ENCODE results near the gene ACSM2A.
"Not testable (repeated sequence)": the region's sequence is repeated elsewhere in the genome, so short reads cannot be mapped to it uniquely, and the experiment has no call there.

The ACSM2A gene, protein sequence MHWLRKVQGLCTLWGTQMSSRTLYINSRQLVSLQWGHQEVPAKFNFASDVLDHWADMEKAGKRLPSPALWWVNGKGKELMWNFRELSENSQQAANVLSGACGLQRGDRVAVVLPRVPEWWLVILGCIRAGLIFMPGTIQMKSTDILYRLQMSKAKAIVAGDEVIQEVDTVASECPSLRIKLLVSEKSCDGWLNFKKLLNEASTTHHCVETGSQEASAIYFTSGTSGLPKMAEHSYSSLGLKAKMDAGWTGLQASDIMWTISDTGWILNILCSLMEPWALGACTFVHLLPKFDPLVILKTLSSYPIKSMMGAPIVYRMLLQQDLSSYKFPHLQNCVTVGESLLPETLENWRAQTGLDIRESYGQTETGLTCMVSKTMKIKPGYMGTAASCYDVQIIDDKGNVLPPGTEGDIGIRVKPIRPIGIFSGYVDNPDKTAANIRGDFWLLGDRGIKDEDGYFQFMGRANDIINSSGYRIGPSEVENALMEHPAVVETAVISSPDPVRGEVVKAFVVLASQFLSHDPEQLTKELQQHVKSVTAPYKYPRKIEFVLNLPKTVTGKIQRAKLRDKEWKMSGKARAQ

DNA sequence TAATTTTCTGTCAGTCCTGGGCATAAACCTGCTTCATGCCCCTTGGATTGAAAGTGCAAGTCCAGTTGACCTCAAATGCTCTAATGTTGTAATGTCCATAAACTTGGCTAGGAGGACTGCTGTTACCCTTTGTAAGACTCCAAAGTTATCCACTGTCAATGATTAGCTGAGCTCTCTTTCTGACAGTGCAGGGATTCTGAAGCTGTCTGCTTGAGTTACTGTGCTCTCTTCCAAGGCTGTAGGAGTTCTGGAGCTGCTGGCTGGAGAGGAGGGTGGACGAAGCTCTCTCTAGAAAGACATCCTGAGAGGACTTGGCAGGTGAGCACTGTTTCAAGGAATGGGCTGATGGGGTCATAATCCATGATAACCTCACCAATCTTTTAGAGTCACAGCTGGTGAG is at the start of gene ACSM2A:
Gene ACSM2A (plus strand): TSS at position 158 of the 400 bp plus-strand sequence. CDS start 8,594 bp downstream, outside the sequence.
- not testable (repeated sequence) for DNase-seq (ENCODE audit: low spot score)

DNA sequence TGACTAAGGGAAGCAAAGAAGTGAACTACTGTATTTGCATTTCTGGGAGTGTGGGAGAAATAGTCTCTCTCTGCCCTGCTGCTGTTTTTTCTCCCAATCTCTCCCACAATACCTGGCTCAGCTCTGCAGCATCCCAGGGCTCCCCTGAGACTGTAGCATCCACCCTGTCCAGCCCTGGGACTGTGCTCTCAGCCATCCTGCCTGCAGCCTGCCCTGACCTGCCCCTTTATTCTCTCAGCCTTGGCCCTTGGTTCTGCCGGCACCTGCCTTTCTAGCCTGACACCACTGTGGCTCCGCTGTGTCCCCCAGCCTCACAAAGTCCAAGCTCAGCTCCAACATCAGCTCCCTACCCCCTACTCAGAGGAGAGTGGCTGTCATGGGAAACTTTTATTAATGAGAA is 48.7 kb upstream of the ACSM2A start:
- no peak for DNase-seq (ENCODE audit: low spot score)

DNA sequence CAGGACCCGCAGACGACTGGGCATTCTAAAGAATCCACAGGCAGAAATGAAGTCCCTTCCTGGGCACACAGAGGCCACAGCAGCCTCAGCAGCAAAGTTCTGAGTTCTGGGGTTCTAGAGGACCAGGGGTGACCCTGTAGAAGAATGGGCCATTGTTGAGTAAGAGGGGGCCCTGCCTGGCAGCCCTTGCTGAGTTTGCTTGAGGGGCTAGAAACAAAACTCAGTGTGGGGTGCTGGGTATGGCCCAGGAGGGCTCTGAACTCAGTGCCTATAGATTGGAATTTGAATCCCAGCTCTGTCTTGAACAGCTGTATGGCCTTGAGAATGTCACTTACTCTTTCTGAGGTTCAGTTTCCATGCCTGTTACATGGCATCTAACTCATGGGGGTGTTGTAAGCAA is 46.7 kb upstream of the ACSM2A start, which contains the start of gene PDILT:
Gene PDILT (minus strand): TSS at position 101 of the 400 bp plus-strand sequence. CDS start 5,437 bp downstream, outside the sequence.
- no peak for DNase-seq (ENCODE audit: low spot score)

DNA sequence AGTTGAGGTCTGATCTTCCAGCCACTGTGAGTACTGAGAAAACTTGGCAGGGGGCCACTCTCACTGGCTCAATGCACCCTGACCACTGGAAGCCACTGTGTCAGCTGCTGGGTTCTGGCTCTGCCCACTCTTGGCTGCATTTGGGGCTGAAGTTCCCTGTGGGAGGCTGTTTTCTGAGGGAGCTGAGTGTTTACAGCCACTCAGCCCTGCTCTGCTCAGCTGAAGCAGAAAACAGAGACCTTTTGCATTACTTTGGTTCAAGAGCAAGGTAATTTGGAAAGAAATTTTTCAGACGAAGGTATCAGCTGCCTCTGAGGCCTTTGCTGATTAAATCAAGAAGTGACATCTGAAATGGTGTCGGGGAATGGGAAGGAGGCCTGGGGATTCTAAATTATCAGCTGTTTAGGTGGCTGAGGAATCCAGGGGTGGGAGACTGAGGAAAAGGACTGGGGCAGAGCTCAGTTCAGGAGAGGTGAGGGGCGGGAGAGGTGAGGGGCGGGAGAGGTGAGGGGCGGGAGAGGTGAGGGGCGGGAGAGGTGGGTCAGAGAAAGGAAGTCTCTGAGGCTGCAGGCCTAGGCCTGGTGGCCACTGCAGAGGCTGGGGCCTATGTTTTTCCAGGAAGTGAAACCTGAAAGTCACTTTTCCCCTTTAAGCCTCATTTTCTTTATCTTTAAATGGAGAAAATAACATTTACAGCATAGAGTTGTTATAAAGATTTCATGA is 41.8 kb upstream of the ACSM2A start, which contains the start of gene ACSM5:
Gene ACSM5 (plus strand): TSS at position 137 of the 723 bp plus-strand sequence. CDS start 1,951 bp downstream, outside the sequence.
- peak; percentile 4 for DNase-seq (ENCODE audit: low spot score)

DNA sequence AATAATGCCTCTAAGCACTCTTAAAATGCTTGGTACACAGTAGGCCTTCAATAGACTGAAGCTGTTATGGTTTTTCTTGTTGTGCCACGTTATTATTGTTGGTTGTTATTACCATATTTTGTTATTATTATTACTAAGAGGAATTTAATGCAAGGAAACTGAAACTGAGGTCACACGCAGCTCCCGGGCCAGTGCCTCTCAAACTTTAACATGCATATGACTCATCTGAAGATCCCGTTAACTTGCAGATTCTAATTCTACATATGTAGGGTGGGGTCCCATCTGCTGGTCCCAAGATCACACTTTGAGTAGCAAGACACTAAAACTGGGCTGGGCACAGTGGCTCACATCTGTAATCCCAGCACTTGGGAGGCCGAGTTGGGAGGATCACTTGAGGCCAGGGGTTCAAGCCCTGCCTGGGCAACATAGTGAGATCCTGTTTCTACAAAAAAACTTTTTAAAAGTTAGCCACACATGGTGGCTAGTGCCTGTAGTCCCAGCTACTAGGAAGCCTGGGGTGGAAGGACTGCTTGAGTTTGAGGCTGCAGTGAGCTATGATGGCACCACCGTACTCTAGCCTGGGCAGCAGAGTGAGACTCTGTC is 41.1 kb upstream of the ACSM2A start:
- DNase-seq (ENCODE audit: low spot score) = no peak

DNA sequence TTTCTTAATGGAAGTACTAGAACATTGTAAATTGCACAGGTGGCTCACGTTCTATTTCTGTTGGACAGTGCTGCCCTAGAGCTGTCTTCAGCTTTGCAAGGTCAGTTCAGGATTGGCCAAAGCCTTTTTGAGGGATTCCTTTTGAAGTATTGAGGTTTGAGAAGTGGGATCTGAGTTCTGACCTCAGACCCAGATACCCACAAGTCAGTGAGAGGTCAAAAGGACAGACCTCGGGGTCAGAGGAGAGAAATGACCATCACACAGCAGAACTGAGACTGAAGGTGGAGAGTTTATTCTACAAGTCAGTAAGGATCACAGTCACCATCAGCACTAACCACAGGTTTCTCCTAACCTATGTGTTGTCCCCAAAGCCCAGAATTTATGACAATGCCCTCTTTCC is 40.3 kb upstream of the ACSM2A start:
- DNase-seq (ENCODE audit: low spot score) = no peak

DNA sequence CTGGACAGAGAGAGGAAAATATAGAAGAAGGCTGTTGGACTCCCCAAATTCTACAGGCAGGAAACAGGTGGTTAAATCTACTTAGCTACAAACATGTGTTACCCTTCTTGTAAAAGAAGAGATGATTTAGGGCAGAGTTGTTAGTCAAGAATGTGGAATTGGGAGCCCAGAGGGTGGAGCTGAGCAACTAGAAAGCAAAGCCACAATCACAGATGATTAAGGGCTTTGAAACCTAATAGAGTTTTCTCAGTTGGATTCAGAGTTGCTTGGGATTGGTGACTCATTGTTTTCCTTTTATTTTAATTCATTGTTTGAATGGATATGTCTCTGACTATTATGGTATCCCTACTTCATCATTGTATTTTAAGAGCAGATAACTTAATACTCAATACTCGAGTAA is 35.8 kb upstream of the ACSM2A start:
- DNase-seq (ENCODE audit: low spot score) = no peak

DNA sequence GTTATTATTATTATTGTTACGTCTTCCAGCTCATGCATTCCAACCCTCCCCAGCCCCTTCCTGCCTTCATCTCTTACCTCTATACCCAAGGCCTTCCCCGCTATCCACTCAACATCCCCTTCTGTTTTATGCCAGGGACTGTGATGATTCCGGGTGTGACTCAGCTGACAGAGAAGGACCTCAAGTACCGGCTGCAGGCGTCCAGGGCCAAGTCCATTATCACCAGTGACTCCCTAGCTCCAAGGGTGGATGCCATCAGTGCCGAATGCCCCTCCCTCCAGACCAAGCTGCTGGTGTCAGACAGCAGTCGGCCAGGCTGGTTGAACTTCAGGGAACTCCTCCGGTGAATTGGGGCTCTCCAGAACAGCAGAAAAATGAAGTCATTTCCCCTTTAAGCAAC is 32.2 kb upstream of the ACSM2A start:
- DNase-seq (ENCODE audit: low spot score) = not testable (repeated sequence)

DNA sequence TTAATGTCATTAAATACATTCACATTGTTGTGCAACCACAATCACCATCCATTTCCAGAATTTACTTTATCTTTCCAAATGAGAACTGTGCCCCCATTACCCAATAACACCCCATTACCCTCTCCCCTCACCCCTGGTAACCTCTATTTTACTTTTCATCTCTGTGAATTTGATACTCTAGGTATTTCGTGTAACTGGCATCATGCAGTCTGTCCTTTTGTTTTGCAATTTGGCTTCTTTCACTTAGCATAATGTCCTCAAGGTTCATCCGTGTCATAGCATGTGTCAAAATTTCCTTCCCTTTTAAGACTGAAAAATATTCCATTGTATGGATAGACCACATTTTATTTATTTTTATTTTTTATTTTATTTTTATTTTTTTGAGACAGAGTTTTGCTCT is 29.6 kb upstream of the ACSM2A start:
- not testable (repeated sequence) for DNase-seq (ENCODE audit: low spot score)

DNA sequence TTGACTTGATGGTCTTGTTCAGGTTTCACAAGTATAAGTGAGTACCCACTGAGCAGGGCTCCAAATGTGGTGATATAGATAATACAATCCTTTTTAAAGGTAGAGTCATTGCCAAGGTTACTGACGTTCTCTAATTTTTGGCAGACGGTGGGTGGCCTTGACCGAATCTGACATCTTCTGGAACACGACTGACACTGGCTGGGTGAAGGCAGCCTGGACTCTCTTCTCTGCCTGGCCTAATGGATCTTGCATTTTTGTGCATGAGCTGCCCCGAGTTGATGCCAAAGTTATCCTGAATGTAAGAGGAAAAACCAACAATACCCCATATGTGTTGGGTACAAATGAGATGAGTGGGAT is 27.6 kb upstream of the ACSM2A start:
- not testable (repeated sequence) for DNase-seq (ENCODE audit: low spot score)

DNA sequence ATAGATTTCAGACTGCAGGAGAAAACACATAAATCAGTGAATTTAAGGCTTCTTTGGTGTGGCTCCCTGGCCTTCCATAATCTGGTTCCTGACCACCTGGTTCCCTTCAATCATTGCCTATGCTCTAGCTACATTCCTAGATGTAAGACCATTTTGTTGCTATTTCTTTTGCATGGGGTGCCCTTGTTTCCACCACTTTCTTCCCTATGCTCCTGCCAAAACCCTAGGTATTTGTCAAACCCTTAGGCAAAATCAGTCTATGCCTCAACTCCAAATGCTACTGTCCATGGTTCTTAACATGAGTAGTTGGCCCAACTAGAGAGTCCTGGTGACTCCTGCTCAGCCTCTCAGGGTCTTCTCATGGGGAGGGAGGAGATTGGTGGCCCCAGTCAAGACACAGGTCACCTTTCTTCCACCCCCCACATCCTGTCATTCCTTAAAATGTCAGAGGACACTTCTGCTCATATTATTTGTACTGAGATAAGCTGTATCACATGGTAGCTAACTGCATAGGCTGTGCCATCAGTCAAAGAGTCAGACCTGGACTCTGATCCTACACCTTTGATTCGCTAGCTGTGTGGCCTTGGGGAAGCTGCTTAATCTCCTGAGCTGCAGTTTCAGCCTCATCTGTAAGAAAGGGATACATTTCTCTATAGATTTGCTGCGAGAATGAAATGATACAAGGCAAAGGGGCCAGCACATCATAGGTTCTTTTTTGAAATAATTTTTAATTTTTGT is 27.0 kb upstream of the ACSM2A start:
- DNase-seq (ENCODE audit: low spot score) = no peak

DNA sequence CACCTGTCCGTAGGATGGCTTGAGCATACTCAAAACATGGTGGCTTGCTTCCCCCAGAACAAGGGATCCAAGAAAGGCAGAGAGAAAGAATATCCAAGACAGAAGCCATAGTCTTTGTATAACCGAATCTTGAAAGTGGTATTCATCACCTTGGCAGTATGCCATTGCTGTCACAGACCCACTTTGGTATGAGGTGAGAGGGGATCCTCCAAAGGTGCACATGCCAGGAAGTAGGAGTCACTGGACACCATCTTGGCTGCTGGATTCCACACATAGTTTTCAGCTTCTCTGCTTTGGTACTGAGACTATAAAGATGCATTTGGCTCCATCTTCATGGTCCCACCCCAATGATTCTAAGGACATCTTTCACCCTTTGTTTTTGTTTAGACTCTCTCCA is 23.9 kb upstream of the ACSM2A start:
- DNase-seq (ENCODE audit: low spot score) = not testable (repeated sequence)

DNA sequence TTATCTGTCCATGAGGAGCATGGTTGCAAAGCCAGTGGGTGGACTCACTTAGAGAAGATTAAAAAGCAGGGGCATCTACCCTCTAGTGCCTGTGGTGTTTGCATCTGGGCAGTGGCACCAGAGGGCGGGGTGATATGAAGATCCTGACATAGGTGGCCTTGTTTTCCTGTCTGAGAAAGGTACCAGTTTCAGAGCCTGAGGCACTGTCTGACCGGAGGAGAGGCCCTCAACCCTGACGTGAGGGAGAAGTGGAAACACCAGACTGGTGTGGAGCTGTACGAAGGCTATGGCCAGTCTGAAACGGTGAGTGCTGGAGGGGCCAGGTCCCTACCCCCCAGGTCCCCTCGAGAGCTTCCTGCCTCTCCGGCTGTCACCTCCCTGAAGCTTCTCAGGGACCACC is 21.8 kb upstream of the ACSM2A start:
- not testable (repeated sequence) for DNase-seq (ENCODE audit: low spot score)

DNA sequence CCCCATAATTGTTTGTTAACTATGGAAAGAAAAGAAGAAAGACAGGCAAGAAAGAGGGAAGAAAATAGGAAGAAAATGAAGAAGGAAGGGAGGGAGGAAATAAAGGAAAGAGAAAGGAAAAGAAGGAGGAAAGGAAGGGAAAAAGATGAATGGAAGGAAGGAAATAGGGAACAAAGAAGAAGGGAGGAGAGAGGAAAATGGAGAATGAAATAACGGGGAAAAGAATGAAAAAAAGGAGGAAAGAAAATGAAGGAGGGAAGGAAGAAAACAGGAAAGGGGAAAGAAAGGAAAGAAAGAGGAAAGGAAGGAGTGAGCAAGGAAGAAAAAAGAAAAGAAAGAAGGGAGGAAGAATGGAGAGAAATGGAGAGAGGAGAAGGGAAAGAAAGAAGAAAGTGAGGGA is 20.8 kb upstream of the ACSM2A start:
- not testable (repeated sequence) for DNase-seq (ENCODE audit: low spot score)

DNA sequence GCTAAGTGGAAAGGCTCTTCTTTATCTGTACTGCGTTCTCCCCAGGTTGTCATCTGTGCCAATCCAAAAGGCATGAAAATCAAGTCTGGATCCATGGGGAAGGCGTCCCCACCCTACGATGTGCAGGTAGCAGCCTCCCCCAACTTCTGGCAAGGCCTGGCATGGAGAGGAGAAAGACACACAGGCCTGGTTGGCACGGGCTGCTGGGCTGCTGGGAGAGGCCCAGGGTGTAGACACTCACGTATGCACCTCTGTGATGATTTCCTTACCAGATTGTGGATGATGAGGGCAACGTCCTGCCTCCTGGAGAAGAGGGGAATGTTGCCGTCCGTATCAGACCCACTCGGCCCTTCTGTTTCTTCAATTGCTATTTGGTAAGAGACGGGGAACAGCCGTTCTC is 20.4 kb upstream of the ACSM2A start:
- no peak for DNase-seq (ENCODE audit: low spot score)

DNA sequence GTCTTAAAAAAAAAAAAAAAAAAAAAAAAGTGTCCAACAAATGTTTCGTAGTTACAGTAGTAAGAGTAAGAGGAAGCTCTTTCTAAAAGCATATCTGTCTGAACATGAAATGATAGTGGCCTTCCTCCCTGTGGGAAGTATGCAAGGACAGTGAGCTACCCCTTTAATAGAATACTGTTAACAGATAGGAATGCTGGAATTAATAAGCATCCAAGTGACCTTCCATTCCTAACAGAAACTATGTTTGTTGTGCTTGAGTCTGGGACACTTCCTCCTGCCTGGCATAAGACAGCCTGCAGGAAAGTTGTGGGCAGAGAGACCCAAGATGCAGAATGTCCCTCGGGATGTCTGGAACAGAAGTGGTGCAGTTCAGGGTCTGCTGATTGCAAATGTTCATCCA is 12.4 kb upstream of the ACSM2A start:
- not testable (repeated sequence) for DNase-seq (ENCODE audit: low spot score)

DNA sequence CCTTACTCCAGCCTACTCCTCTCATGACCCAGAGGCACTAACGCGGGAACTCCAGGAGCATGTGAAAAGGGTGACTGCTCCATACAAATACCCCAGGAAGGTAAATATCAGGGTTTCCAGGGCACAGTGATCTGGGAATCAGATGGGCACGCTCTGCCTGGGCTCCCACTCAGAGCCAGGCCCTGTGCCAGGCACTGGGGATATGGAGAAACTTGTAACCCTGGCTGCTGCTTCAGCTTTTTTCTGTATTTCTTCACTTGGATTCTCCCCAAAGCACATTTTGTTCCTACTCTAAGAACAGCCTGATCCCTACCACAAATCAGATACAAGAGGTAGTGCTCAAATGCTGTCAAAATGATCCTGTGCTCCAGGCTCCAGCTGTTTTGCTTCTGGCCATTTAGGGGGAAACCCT is 11.5 kb upstream of the ACSM2A start:
- not testable (repeated sequence) for DNase-seq (ENCODE audit: low spot score)

DNA sequence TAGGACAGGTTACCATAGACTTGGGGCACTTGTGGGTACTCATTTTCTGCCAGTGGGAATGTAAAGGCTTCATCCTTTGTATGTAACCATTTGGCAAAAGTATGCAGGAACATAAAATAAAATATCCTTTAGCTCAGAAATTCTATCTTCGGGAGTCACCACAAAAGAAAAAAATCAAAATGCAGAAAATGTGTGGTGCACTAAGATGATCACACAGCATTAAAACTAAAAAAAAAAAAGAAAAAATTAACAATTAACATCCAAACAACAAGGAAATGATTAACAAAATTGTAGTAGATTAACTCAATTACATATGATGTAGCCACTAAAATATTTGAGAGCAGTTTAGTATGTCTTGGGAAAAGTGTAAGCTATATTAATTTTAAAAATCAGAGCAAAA is 10.6 kb upstream of the ACSM2A start:
- not testable (repeated sequence) for DNase-seq (ENCODE audit: low spot score)

DNA sequence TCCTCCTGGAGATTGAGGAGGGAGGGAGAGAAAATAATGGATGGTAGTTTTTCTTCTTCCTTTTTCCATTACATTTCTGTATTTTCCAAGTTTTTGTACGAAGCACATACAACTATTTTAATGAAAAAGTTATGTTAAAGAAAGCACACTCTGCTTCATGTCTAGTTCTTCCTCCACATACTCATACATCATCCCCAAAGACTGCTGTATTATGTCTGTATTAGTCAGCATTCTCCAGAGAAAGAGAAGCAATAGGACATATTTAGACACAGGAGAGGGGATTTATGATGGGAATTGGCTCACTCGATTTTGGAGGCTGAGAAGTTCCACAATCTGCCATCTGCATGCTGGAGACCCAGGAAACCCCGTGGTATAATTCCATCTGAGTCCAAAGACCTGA is 10.1 kb upstream of the ACSM2A start:
- no peak for DNase-seq (ENCODE audit: low spot score)

DNA sequence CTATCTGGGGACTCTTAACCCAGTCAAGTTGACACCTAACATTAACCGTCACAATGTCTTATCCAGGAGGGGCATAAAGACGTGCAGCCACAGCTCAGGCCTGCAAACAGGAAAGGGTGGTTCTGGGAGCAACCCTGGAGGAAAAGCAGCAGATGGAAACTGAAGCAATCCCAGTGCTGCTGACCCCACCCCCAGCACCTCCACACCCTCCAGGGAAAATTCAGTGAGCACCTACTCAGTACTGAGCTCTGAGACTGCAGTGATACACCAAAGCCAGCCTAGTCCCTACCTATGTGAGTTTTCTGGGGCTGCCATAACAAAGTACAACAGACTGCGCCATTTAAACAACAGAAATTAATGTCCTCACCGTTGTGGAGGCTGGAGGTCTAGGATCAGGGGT is 9.5 kb upstream of the ACSM2A start:
- DNase-seq (ENCODE audit: low spot score) = not testable (repeated sequence)

DNA sequence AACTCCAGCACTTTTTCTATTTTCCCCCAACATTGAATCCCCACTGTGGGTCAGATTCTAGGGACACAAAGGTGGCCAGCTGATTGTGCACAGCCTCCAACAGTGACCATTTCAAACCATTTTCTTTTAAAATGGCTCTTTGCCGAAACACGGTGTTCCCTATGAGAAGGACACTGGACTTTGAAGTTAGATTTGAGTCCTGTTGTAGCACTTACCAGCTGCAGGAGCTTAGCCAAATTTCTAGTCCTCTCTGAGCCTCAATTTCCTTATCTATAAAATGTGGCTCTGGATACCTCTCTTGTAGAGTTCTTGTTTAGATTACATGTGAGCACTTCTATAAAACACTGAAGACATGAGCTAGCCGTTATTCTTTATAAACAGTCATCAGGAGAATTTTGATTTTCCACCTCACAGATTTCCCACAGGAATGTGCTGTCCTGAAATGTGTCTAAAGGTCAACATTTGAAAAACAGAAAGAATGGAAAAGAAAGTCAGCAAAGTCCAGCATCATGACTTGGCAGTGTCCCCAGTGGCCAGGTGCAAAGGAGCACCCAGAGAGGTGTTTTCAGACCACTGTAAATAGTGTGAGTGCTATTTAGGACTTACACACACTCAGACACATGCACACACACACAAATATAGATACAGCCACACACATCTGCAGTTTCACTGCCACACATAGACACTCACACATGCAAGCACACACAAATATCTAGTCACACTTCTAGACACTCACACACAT is 4.5 kb upstream of the ACSM2A start:
- not testable (repeated sequence) for DNase-seq (ENCODE audit: low spot score)

All from cerebellar cortex (tissue), 1 donor.